Measurements from ENCODE around the gene SMR3B.

SMR3B gene
- 0 reads per million in 2 donors for total RNA-seq

- DNase-seq = no peak
These were observed at the start of gene SMR3B for GRCh38 chr4:70382691-70383181. Gene SMR3B (plus strand): TSS chr4:70383131. CDS start chr4:70384511, 1,380 bp downstream.

DNA sequence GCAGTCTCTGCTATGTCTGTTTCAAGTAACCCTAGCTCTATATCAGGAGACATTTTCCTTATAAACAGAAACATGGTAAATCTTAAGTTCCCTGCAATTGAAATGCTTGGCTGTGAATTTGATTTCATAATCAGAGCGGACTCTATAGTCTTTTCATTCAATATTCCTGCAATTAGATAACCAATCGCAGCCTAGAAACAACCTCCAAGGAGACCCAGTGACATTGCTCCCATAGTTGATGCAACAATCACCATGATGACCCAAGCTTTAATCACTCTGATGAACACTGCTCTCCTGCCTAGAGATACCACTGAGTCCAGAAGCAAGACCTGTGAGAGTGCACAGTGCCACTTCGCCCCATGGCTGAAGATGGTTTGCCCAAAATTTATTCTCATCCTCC lies 48.2 kb upstream of the SMR3B start, which contains the start of gene CABS1:
Gene CABS1, plus strand, starts transcription at position 301 of the 400 bp plus-strand sequence. Its CDS starts 59 bp downstream, at position 360.
- DNase-seq = no peak

- no peak for DNase-seq
These were observed 46.9 kb upstream of the SMR3B start for GRCh38 chr4:70336043-70336442.

DNA sequence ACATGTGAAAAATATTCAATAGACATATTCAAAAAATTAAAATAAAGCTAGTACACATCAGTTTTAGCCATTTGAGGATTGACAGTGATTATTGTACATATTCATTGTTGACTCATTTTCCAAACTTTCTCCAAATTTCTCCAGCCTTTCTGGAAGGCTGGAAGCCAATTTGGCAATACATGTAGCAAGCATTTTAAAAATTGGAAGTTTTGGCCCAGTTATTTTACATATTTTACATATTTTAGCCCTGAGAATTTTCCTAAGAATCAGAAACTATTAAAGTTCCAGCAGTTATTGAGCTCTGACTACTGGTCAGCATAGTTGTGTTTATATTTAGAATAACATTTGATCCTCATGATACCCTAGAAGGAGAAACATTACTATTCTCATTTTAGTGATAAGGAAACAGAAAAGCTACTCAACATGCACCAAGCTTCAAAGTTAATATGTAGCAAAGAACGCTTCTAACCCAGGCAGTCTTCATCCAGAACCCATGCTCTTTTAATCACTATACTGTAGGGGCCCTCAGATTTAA lies 45.0 kb upstream of the SMR3B start:
- no peak for DNase-seq

DNA sequence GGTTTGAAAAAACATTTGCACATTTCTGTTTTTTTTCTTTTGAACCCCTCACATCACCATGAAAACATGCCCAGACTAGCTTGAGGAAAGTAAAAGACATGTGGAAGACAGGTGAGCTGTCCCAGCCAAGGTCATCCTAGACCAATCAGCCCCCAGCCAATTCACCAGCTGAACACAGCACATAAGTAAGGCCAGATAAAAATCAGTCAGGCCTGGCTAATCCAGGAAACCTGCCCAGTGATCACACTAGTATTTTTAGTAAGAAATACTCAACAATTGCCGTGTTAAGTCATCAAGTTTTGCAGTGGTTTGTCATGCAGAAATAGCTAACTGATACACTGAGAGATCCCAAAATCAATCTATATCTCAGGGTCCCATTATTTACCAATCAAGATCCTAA lies 26.7 kb upstream of the SMR3B start:
- DNase-seq = no peak

DNA sequence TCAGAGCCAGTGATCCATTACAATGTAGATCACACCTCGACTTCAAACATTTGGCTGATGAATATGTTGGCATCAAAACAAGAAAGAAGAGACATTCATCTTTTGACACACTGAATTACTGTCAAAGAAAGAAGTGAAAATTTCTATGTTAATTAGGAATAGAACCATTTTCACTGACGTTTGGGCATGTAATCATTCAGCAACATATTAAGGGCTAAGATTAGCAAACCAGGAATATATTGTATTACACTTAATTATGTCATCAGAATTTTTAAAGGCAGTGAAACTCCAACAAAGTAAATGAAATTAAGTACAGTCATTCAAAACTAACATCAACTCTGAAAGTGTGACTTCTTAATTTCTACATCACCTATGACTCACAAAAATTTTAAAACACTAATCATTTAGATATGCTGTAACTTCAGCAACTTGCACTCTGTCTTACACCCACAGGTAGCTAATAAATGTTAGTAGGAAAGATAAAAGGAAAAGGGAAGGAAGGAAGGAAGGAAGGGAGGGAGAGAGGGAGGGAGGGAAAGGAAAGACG lies 23.7 kb upstream of the SMR3B start:
- DNase-seq = no peak

GRCh38 chr4:70360460-70360859 lies 22.5 kb upstream of the SMR3B start, which contains the start of gene SMR3A:
Gene SMR3A (plus strand): TSS chr4:70360760. CDS start chr4:70362116, 1,356 bp downstream.
- DNase-seq = no peak

DNA sequence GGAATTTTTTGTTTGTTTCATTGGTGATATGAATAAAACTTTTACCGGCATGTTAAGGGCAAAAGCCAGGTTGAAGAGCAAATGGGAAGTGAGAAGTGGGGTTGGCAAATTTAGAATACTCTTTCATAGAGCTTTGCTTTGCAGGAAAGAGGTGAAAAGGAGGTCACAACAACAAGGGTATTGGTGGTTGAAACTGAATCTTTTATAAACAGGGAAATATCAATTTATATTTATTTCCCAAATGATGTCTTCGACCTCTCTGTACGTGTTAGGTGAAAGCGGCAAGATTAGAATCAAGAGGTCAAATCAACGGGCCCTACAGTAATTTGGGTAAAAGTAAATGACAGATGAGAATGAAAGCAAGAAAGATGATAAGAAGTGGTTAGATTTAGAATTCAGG lies 18.9 kb upstream of the SMR3B start:
- no peak for DNase-seq

DNA sequence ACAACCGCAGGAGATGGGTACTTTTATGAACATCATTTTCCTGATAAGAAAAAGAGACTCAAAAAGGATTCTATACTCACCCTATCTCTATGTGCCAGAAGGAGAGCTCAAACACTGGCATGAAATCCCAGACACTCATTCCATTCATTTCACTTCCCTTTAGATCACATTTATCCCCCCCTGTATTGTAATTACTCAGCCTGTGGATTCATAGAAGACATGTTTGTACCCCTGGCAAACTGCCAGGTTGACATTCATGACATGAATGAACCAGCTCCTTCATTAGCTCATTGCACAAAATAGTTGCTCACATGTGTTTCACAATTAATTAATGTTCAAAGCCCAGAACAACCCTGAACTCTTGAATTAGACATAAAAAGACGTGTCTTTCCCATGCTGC lies 17.5 kb upstream of the SMR3B start:
- DNase-seq = no peak

GRCh38 chr4:70367813-70368212 lies 15.1 kb upstream of the SMR3B start:
- DNase-seq = no peak

GRCh38 chr4:70371987-70372386 lies 10.9 kb upstream of the SMR3B start:
- DNase-seq = no peak

DNA sequence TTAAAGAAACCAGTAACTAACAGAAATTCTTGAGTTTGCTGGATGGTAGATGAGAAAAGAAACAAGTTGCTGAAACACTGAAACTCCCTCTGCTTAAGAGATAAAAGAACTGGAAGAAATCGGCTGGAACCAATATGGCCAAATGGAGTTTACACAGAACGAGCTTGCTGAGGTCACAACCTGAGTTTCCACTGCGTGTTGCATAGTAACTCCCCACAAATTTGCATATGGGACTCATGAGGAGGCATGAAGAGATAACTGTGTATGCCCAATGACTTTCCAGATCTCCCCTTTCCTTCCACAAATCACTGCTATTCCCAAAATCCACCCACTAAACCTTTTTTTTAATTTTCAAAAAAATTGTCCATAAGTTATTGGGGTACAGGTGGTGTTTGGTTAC lies 10.2 kb upstream of the SMR3B start:
- no peak for DNase-seq

GRCh38 chr4:70380578-70380977 lies 2.4 kb upstream of the SMR3B start:
- DNase-seq = no peak

GRCh38 chr4:70392057-70392776 lies 9.3 kb downstream of the SMR3B start:
- no peak for DNase-seq

DNA sequence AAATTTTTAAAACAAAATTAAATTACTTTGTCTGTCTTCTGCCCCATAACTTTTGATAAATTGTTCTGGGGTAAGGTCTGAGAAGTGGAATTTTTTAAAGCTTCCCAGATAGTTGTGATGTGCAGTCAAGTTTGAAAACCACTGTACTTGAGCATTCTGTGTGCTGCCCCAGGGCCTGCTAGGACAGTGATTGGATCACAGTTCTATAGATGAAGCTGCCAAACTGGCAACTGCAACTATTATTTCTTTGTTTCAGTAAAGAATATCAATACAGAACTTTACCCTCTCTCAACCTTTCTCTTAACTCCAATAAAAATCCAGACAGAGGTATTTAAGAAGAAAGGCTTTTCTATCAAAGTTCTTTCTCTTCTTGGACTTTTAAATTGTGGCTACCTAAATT lies 14.6 kb downstream of the SMR3B start, which contains the start of gene OPRPN:
Gene OPRPN, plus strand, starts transcription at position 361 of the 400 bp plus-strand sequence. CDS start 1,346 bp downstream, outside the sequence.
- no peak for DNase-seq

DNA sequence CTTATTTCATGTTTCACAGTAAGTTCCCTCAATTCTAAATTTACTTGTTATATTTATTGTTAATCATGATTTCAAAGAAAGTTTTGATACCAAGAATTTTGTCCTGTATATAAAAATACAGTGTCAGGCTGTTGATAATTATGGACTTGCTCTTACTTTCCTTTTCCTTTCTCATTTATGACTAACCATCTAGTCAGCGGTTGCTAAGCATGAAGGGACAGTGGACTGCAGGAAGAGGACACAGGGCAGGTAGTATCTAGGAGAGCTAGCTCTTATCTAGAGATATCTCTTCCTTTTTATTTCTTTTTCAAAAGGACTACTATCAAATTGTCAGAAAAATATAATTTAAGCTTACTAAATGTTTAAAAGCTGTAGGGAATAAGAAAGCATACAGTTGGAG lies 16.4 kb downstream of the SMR3B start:
- no peak for DNase-seq

DNA sequence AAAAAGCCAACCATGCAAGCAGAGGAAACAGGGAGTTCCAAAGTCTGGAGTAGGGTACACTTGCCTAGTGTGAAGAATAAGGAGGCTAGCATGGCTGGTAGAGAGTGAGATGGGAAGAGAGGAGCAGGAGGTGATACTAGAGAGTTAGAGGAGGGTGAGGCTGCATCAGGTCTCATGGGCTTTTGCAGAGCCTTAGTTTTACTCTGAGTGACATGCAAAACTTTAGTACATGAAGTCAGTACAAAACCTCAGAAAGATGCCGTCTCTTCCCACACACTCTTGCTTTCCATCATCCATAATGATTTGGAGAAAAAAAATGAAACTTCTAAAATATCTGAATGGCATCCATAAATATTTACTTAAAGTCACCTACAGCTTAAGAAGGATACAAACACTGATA lies 19.8 kb downstream of the SMR3B start:
- DNase-seq = no peak

DNA sequence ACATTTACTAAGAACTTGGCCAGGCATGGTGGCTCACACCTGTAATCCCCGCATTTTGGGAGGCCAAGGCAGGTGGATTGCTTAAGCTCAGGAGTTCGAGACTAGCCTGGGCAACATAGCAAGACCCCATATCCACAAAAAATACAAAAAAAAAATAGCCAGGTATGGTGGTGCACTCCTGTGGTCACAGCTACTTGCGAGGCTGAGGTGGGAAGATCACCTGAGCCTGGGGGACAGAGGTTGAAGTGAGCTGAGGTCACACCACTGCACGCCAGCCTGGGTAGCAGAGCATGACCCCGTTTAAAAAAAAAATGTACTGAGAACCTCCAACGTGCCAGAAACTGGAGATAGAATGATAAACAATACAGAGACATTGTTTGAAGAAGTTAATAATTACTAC lies 22.8 kb downstream of the SMR3B start:
- DNase-seq = no peak

GRCh38 chr4:70425306-70425705 lies 42.4 kb downstream of the SMR3B start:
- no peak for DNase-seq

- DNase-seq = no peak
These were observed 43.9 kb downstream of the SMR3B start for GRCh38 chr4:70426789-70427188.

DNA sequence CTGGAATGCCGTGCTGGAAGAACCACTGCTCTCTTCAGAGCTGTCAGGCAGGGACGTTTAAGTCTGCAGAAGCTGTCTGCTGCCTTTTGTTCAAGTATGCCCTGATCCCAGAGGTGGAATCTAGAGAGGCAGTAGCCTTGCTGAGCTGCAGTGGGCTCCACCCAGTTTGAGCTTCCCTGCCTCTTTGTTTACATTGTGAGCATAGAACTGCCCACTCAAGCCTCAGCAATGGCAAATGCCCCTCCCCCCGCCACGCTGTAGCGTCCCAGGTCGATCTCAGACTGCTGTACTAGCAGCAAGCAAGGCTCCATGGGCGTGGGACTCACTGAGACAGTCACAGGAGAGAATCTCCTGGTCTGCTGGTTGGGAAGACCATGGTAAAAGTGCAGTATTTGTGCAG lies 54.3 kb downstream of the SMR3B start:
- DNase-seq = no peak
